ENCODE data around the gene RHOT1.
"Not testable (repeated sequence)": the region's sequence is repeated elsewhere in the genome, so short reads cannot be mapped to it uniquely, and the experiment has no call there.

Gene RHOT1

GRCh38 chr17:32142857-32143526, 690 bp downstream of the RHOT1 start:
- TF ChIP-seq CTCF (IDR thresholded peaks at IDR 0.05; ENCODE audit: low read depth, low read length), result no peak
- DNase-seq, result peak; percentile 22
- Histone ChIP-seq H3K36me3 (no peaks in the 10 kb centered on the region), H3K4me1 (no peaks in the 10 kb centered on the region), H3K27me3 (no peaks in the 10 kb centered on the region), H3K4me3 (ENCODE audit: low read depth, low read length) (peak overlapping the region; percentile 74), H3K9me3 (no peaks in the 10 kb centered on the region)

GRCh38 chr17:32143527-32143870, 1.2 kb downstream of the RHOT1 start:
- H3K27me3 ChIP-seq, result no peaks in the 10 kb centered on the region
- H3K4me3 ChIP-seq (ENCODE audit: low read depth, low read length), result peak overlapping the region; percentile 74
- H3K9me3 ChIP-seq, result no peaks in the 10 kb centered on the region
- TF ChIP-seq CTCF (IDR thresholded peaks at IDR 0.05; ENCODE audit: low read depth, low read length), result no peak
- no peaks in the 10 kb centered on the region for H3K4me1 ChIP-seq
- no peaks in the 10 kb centered on the region for H3K36me3 ChIP-seq
- no peak for DNase-seq

- H3K4me1 ChIP-seq; H3K4me3 ChIP-seq (ENCODE audit: low read depth, low read length); H3K9me3 ChIP-seq; H3K27me3 ChIP-seq; H3K36me3 ChIP-seq; DNase-seq: not testable (repeated sequence)
Measured at GRCh38 chr17:32144442-32144841, 2.1 kb downstream of the RHOT1 start.

- no peak for DNase-seq
- no peaks in the 10 kb centered on the region for H3K4me1 ChIP-seq
- TF ChIP-seq CTCF (IDR thresholded peaks at IDR 0.05; ENCODE audit: low read depth, low read length), result no peak
- H3K27me3 ChIP-seq, result no peaks in the 10 kb centered on the region
- no peaks in the 10 kb centered on the region for H3K9me3 ChIP-seq
- H3K36me3 ChIP-seq, result no peaks in the 10 kb centered on the region
- H3K4me3 ChIP-seq (ENCODE audit: low read depth, low read length), result no peak overlapping the region
Measured at GRCh38 chr17:32148351-32148750, 6.0 kb downstream of the RHOT1 start.

GRCh38 chr17:32150358-32150757, 8.1 kb downstream of the RHOT1 start:
- DNase-seq, result no peak
- H3K9me3 ChIP-seq, result no peaks in the 10 kb centered on the region
- H3K4me3 ChIP-seq (ENCODE audit: low read depth, low read length), result no peak overlapping the region
- H3K4me1 ChIP-seq, result no peaks in the 10 kb centered on the region
- no peak for TF ChIP-seq CTCF (IDR thresholded peaks at IDR 0.05; ENCODE audit: low read depth, low read length)
- no peaks in the 10 kb centered on the region for H3K27me3 ChIP-seq
- H3K36me3 ChIP-seq, result no peaks in the 10 kb centered on the region

- DNase-seq, result no peak
- no peak for TF ChIP-seq CTCF (IDR thresholded peaks at IDR 0.05; ENCODE audit: low read depth, low read length)
Measured at GRCh38 chr17:32152130-32152529, 9.8 kb downstream of the RHOT1 start.

GRCh38 chr17:32155896-32156295, 13.6 kb downstream of the RHOT1 start:
- no peaks in the 10 kb centered on the region for H3K27me3 ChIP-seq
- no peaks in the 10 kb centered on the region for H3K9me3 ChIP-seq
- TF ChIP-seq CTCF (IDR thresholded peaks at IDR 0.05; ENCODE audit: low read depth, low read length), result no peak
- no peaks in the 10 kb centered on the region for H3K4me1 ChIP-seq
- H3K36me3 ChIP-seq, result no peaks in the 10 kb centered on the region
- no peak overlapping the region for H3K4me3 ChIP-seq (ENCODE audit: low read depth, low read length)
- no peak for DNase-seq

More at GRCh38 chr17:32152130-32152529, 9.8 kb downstream of the RHOT1 start:
- no peaks in the 10 kb centered on the region for H3K4me1 ChIP-seq
- H3K27me3 ChIP-seq, result no peaks in the 10 kb centered on the region
- H3K36me3 ChIP-seq, result no peaks in the 10 kb centered on the region
- H3K9me3 ChIP-seq, result no peaks in the 10 kb centered on the region
- no peak overlapping the region for H3K4me3 ChIP-seq (ENCODE audit: low read depth, low read length)
